Thyroid gland (tissue), 4 donors: Measurements from ENCODE around the gene PET117.

Experiments
- CTCF ChIP-seq, 6 experiments: fragments of 200-600 bp in 3 of 6; fragments of 450-650 bp in 3 of 6; sonication (generic) in 3 of 6; IDR thresholded peaks; one replicate each; pipeline ENCODE4 v1.5.1; 2016 to 2019; ENCODE audit warnings: antibody characterized with exemption in 6 of 6, mild to moderate bottlenecking in 2 of 6, inconsistent platforms in 1 of 6, moderate library complexity in 1 of 6
- POLR2A ChIP-seq, 2 donors: fragments of 450-650 bp; IDR thresholded peaks; one replicate each; pipeline ENCODE4 v1.6.1; 2017; ENCODE audit warnings: antibody characterized with exemption in 2 of 2, mild to moderate bottlenecking in 2 of 2, moderate library complexity in 1 of 2

DNA sequence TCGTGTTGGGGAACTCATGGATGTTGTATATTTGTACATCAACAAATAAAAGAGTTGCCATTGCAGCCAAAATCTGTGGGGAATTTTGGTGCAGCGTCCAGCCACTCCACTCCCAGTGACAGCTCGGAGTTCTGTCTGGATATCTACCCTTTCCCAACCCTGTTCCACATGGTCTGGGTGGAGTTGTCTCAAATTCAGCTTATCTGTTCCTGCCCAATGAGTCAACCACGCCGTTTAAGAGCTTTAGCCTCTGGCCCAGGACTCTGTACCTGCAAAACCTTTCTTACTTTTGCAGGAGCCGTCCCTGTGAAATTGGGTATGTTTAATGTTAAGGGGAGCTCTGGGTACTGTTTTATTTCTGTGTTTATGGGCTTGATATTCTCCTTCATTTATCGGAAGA lies 46.0 kb upstream of the PET117 start:
- no peak for TF ChIP-seq CTCF (IDR thresholded peaks at IDR 0.05)
- TF ChIP-seq POLR2A (IDR thresholded peaks at IDR 0.05) = no peak
